Measurements from ENCODE around the gene ZNF684.

The ZNF684 gene

GRCh38 chr1:40595623-40596022 lies 64.2 kb downstream of the ZNF684 start:
- H3K4me1 ChIP-seq (ENCODE audit: control insufficient read depth in 1 of 2, insufficient read depth in 2 of 2, low read length in 2 of 2) = no peaks in the 10 kb centered on the region
- no peaks in the 10 kb centered on the region for H3K27me3 ChIP-seq (ENCODE audit: control insufficient read depth in 1 of 2, insufficient read depth in 2 of 2, low read length in 2 of 2)
- no peaks in the 10 kb centered on the region for H3K36me3 ChIP-seq (ENCODE audit: control insufficient read depth in 1 of 2, insufficient read depth in 2 of 2, low read length in 2 of 2)
- no peak overlapping the region for H3K9ac ChIP-seq (ENCODE audit: low read depth in 1 of 2, low read length in 2 of 2)
- H3K27ac ChIP-seq (ENCODE audit: low read depth, low read length) = no peak overlapping the region
- H3K9me3 ChIP-seq (ENCODE audit: control insufficient read depth in 1 of 2, low read length in 2 of 2) = no peaks in the 10 kb centered on the region
- no peak overlapping the region for H3K4me3 ChIP-seq (ENCODE audit: low read depth in 1 of 2, low read length in 2 of 2)

Measured in duodenal mucosa (tissue), 2 donors.